HL-60/S4 (cell line): ENCODE measurements around the gene RPA1.
"Not testable (repeated sequence)": the region's sequence is repeated elsewhere in the genome, so short reads cannot be mapped to it uniquely, and the experiment has no call there.

Source experiments
- in situ Hi-C: fragments of 300-500 bp; cut with MboI; formaldehyde crosslinking; loops from 2 replicates; pipeline ENCODE4 v1.14.3; 2022; ENCODE audit warnings: low sequenced_read_pairs

The RPA1 gene

GRCh38 chr17:1810450-1811103, 19.2 kb upstream of the RPA1 start:
- in situ Hi-C loops: no loop called here

GRCh38 chr17:1813088-1813487, 16.7 kb upstream of the RPA1 start:
- in situ Hi-C loops: no loop called here

DNA sequence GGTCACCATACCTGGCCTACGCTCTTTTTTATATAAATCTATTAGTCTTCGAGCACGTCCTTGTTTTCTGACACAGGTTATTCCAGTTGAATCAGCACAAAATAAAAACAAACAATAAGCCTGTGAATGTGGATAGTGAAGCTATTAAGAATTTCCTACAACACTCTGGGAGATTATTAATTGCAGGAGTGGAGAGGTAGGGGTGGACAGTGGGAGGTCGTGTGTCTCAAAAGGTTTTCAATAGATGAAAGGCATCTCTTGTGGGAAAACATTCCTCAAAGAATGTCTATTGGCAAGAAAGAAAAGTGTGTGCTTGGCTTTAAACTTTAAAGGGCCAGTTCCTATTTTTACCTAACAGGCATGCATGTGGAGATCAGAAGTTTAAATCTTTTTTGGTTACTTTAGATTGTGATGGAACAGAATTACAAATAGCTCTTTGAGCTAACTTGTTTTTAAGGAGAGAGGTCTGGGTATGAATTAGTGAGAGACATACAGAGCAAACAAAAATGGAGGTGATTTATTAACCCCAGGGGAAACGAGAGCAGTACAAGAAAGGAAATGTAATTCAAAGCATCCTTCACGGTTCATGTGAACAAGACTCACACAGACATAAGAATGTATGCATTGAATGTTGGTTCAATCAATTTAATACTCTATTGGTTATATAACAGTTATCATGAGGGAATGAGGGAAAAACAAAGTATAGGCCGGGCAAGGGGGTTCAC, 9.1 kb upstream of the RPA1 start:
- in situ Hi-C loops: no loop called here

GRCh38 chr17:1829216-1829591, 601 bp upstream of the RPA1 start:
- in situ Hi-C loops: no loop called here

DNA sequence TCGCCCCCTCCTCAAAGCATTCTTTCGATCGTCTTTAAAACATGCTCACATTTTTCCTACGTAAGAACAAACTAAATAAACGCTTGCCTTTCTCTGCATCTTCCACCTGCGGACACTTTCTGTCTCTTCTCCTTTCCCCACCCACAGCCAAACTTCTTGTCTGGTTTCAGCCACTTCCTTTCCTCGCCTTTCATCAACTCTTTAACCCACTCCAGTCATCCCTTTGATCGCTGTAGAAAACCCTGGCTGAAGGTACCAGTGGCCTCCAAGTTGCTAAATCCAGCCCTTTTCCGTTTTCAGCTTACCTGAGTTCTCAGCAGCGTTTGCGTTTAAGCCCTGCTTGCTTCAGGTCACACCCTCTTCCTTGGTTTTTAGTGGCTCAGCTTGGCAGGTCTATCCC, 483 bp downstream of the RPA1 start:
- in situ Hi-C loops: no loop called here

DNA sequence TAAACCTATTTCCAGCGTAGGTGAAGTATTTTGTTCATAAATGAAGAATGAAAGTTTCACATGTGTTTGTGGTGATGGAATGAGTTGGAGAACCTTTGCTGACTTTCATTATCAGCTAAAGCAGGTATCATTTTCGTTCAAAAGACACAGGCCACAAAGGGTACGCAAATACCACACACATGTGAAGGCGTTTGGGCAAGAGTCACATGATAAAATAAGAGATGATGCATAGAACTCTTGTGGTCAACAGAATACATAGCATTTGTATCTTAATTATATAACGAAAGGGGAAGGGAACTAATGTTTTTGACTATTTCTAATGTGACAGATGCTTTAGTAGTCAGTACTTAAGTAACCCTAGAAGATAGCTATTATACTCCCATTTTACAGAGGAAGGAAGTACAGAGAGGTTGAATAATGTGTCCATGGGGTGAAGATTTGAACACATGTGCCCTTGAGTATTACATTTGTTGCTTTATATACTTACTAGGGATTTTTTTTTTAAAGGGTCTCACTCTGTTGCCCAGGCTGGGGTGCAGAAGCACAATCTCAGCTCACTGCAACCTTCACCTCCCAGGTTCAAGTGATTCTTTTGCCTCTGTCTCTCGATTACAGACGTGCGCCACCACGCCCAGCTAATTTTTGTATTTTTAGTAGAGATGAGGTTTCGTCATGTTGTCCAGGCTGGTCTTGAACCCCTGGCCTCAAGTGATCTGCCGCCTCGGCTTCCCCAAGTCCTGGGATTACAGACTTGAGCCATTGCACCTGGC, 4.8 kb downstream of the RPA1 start:
- in situ Hi-C loops: no loop called here

- in situ Hi-C loops: no loop called here
Measured at GRCh38 chr17:1839516-1839915, 9.7 kb downstream of the RPA1 start.

- in situ Hi-C loops: no loop called here
Measured at GRCh38 chr17:1843947-1844346, 14.1 kb downstream of the RPA1 start.

- in situ Hi-C loops: no loop called here
Measured at GRCh38 chr17:1847191-1847590, 17.4 kb downstream of the RPA1 start.

- in situ Hi-C loops: no loop called here
Measured at GRCh38 chr17:1852327-1852726, 22.5 kb downstream of the RPA1 start.

DNA sequence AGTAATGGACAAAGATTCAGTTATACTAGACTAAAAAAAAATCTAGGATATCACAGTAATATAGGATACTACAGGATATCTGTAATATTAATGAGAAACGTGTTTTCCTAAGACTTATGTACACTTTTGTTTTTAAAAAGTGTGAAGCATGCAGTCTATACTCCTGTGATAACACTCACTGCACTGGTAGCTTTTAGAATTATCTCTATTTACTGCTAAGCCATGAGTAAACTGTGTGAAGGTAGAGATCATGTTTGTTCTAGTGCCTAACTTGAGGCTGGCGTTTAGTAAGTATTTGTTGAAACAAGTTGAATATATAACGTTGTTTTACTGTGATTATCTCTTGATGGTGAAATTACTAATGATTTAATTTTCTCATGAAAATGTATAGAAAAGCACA, 23.9 kb downstream of the RPA1 start:
- in situ Hi-C loops: no loop called here

GRCh38 chr17:1856462-1856861, 26.7 kb downstream of the RPA1 start:
- in situ Hi-C loops: not testable (repeated sequence)

- in situ Hi-C loops: no loop called here
Measured at GRCh38 chr17:1860978-1861377, 31.2 kb downstream of the RPA1 start.

GRCh38 chr17:1861391-1862010, 31.7 kb downstream of the RPA1 start:
- in situ Hi-C loops: no loop called here

- in situ Hi-C loops: no loop called here
Measured at GRCh38 chr17:1865252-1866037, 35.6 kb downstream of the RPA1 start.

DNA sequence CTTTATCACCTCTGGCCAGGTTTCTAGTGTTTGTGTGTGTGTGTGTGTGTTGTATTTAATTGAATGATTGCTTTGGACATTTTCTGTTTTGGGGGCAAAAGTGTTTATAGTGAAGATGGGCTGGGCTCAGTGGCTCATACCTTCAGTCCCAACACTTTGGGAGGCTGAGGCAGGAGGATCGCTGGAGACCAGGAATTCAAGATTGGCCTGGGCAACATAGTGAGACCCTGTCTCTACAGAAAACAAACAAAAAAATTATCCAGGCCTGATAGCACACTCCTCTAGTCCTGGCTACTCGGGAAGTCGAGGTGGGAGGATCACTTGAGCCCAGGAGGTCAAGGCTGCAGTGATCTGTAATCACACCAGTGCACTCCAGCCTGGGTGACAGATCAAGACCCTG, 37.5 kb downstream of the RPA1 start:
- in situ Hi-C loops: no loop called here

DNA sequence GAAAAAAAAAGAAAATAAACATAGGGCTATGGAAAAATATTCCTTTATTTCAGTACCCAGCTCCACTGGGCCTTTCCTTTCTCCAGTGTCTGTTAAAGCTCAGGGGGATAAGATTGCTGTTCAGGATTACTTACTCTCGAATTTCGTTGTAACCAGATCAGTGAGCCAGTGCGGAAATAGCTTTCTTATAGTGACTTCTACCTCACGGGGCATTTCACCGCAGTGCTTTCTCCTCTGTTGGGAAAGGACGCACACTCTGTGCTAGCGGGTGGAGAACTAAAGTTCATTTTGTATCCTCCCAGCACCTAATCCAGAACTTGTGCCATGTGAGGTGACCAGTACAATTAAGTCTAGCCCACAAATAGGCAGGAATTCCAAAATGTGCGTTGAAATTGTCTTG, 38.3 kb downstream of the RPA1 start:
- in situ Hi-C loops: no loop called here

DNA sequence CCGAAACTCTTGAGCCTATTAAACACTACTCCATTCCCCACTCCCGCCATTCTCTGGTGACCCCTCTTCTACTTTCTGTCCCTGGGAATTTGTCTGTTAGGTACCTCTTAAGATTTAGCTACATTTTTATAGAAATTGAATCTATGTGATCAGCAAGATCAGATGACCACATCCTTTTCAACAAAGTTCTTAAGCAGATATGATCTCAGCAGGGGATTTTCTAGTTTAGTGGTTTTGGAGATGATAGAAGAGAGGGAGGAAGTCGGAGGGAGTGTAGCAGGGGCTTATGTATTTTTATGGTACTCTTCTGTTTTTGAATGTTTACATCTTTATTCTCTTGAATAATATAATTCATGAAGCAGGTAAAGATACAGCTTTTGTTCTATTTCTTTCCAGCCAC, 40.8 kb downstream of the RPA1 start:
- in situ Hi-C loops: no loop called here

DNA sequence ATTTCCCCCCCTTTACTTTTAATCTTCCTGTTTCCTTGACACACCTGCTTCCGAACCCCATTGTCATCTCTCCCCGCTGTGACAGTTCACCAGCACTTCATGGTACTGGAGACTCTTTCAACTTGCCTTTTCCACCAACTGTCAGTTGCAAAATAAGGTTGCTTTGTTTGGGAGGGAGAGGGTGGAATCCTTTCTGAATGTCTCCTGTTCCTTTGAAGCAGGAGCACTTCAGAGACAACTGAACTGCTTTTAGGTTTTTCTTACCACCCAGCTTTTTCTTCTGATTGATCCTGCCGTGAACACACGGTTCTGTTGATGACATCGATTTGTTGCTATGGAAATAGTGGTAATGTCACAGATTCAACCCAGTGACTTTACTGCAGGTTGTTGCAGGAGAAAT, 42.0 kb downstream of the RPA1 start:
- in situ Hi-C loops: no loop called here

DNA sequence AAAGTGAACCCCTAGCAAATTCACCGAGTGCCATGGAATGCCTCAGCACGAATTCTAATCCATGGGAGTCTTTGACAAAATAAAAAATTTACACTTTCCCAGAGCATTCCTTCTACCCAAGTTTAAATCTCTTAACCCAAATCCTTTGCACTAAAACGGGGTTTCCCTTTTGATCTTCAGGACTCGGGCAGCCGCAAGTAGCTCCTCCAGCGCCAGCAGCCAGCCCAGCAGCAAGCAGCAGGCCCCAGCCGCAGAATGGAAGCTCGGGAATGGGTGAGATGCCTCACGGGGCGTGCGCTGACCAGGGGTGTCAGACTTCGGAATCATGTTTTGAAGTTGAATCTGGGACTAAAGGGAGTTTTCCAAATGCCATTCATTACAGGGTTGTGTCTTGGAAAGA, 42.4 kb downstream of the RPA1 start:
- in situ Hi-C loops: no loop called here

- in situ Hi-C loops: no loop called here
Measured at GRCh38 chr17:1872976-1873375, 43.2 kb downstream of the RPA1 start.
